NB4 (cell line): ENCODE measurements around the gene WRAP73.

Experiments
- CTCF ChIP-seq: IDR thresholded peaks from one replicate; pipeline ENCODE4 v1.5.1; 2012; ENCODE audit warnings: low read depth, low read length
- MAX ChIP-seq: IDR thresholded peaks from 2 replicates; pipeline ENCODE4 v1.6.1; 2011; ENCODE audit warnings: low read depth, low read length
- MYC ChIP-seq: IDR thresholded peaks from 2 replicates; pipeline ENCODE4 v1.6.1; 2011; ENCODE audit warnings: low read depth, low read length
- POLR2A ChIP-seq: IDR thresholded peaks from 2 replicates; pipeline ENCODE4 v1.6.1; 2011; ENCODE audit warnings: mild to moderate bottlenecking; ENCODE audit not compliant: insufficient read length; ENCODE audit errors: extremely low read depth

- TF ChIP-seq MAX (no peak), POLR2A (no peak), MYC (no peak), CTCF (no peak)
Measured at GRCh38 chr1:3674100-3675094, 24.5 kb upstream of the WRAP73 start.
